Osteoblast (primary cell): Measurements from ENCODE around the gene MAP2K3. TPM values are rescaled to one million over a fixed set of nuclear protein-coding genes. Genes with fewer than 3 reads are reported as not detected.

Source experiments
- DNase-seq: peaks from one replicate; pipeline ENCODE4 v3.0.0; 2011; ENCODE audit warnings: low spot score, mixed read lengths; ENCODE audit not compliant: insufficient read length; ENCODE audit errors: missing footprints
- H2AFZ ChIP-seq: 2 replicates; pipeline ENCODE4 v1.6.0; 2011; ENCODE audit warnings: mild to moderate bottlenecking, low read length
- H3K27ac ChIP-seq: 2 replicates; pipeline ENCODE4 v1.5.1; 2011; ENCODE audit warnings: mild to moderate bottlenecking, low read depth, low read length, moderate library complexity
- H3K27me3 ChIP-seq: 2 replicates; pipeline ENCODE4 v1.6.0; 2012; ENCODE audit warnings: mild to moderate bottlenecking, control low read depth, inconsistent platforms, low read length, moderate library complexity; ENCODE audit not compliant: insufficient read depth
- H3K36me3 ChIP-seq: 2 replicates; pipeline ENCODE4 v1.5.1; 2011; ENCODE audit warnings: mild to moderate bottlenecking, low read length, control low read depth, moderate library complexity; ENCODE audit not compliant: insufficient read depth
- H3K4me1 ChIP-seq: 2 replicates; pipeline ENCODE4 v1.5.1; 2011; ENCODE audit warnings: mild to moderate bottlenecking, low read length, control low read depth, moderate library complexity; ENCODE audit not compliant: insufficient read depth
- H3K4me2 ChIP-seq: 2 replicates; pipeline ENCODE4 v1.6.0; 2011; ENCODE audit warnings: mild to moderate bottlenecking, low read length; ENCODE audit not compliant: insufficient read depth
- H3K4me3 ChIP-seq: fragments of 200-600 bp; sonication (generic); 3 replicates; pipeline ENCODE4 v1.5.1; 2012; ENCODE audit warnings: mild to moderate bottlenecking, low read length, inconsistent platforms; ENCODE audit not compliant: insufficient read depth
- H3K79me2 ChIP-seq: 2 replicates; pipeline ENCODE4 v1.6.0; 2012; ENCODE audit warnings: mild to moderate bottlenecking, low read length, control low read depth, inconsistent platforms; ENCODE audit not compliant: insufficient read depth
- H3K9me3 ChIP-seq: 2 replicates; pipeline ENCODE4 v1.5.1; 2011; ENCODE audit warnings: low read depth, low read length, control low read depth
- H4K20me1 ChIP-seq: 2 replicates; pipeline ENCODE4 v1.6.0; 2012; ENCODE audit warnings: mild to moderate bottlenecking, low read length, control low read depth; ENCODE audit not compliant: insufficient read depth
- CTCF ChIP-seq: IDR thresholded peaks from 2 replicates; pipeline ENCODE4 v1.5.1; 2011; ENCODE audit warnings: mild to moderate bottlenecking, low read depth, low read length, moderate library complexity; ENCODE audit errors: extremely low read depth
- total RNA-seq: library from RNA; depleted of rRNA; stranded (reverse); fragments of >200 nt; gene quantifications from 2 replicates; pipeline ENCODE4 v1.2.3, GENCODE V29; 2012

The MAP2K3 gene
- total RNA-seq = 24.5 and 27.5 TPM in 2 replicates

- Histone ChIP-seq H3K9me3 (no peaks in the 10 kb centered on the region), H3K4me1 (peaks cover 53% of the 10 kb centered on the region), H3K27me3 (no peaks in the 10 kb centered on the region), H2AFZ (peak within 1 kb of the TSS; percentile 56), H3K36me3 (peaks cover 12% of the 10 kb centered on the region), H4K20me1 (peaks cover 43% of the 10 kb centered on the region), H3K4me3 (peak within 1 kb of the TSS; percentile 86), H3K27ac (peak within 1 kb of the TSS; percentile 99), H3K79me2 (peaks cover 48% of the 10 kb centered on the region), H3K4me2 (peak within 1 kb of the TSS; percentile 97)
- no peak for TF ChIP-seq CTCF
- DNase-seq = peak; percentile 99
Measured at GRCh38 chr17:21284319-21285163, at the start of gene MAP2K3. Gene MAP2K3, plus strand, starts transcription at chr17:21284711. Its CDS starts 210 bp downstream, at chr17:21284921.

DNA sequence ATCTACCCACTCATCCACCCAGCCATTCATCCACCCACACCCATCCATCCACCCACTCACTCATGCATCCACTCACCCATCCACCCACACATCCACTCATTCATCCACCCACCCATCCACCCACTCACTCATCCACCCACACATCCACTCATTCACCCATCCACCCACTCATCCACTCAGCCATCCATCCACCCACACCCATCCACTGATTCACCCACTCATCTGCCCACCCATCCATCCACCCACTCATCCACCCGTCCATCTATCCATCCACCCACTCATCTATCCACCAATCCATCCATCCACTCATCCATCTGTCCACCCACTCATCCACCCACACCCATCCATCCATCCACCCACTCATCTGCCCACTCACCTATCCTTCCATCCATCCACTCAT lies 48.6 kb upstream of the MAP2K3 start:
- Histone ChIP-seq H3K79me2 (no peaks in the 10 kb centered on the region), H4K20me1 (peaks cover 8% of the 10 kb centered on the region), H3K4me2 (no peak overlapping the region), H2AFZ (no peak overlapping the region), H3K9me3 (peaks cover 3% of the 10 kb centered on the region), H3K4me1 (no peaks in the 10 kb centered on the region), H3K36me3 (no peaks in the 10 kb centered on the region), H3K27me3 (no peaks in the 10 kb centered on the region), H3K4me3 (no peak overlapping the region), H3K27ac (no peak overlapping the region)
- no peak for TF ChIP-seq CTCF
- DNase-seq = no peak

GRCh38 chr17:21239680-21240368 lies 44.7 kb upstream of the MAP2K3 start:
- TF ChIP-seq CTCF = peak; percentile 47
- H3K79me2 ChIP-seq = no peaks in the 10 kb centered on the region
- no peaks in the 10 kb centered on the region for H3K9me3 ChIP-seq
- H3K27me3 ChIP-seq = no peaks in the 10 kb centered on the region
- no peaks in the 10 kb centered on the region for H3K36me3 ChIP-seq
- H4K20me1 ChIP-seq = peaks cover 23% of the 10 kb centered on the region
- H2AFZ ChIP-seq = no peak overlapping the region
- H3K27ac ChIP-seq = no peak overlapping the region
- no peak overlapping the region for H3K4me2 ChIP-seq
- no peaks in the 10 kb centered on the region for H3K4me1 ChIP-seq
- DNase-seq = peak; percentile 94
- H3K4me3 ChIP-seq = no peak overlapping the region
